Inferior parietal cortex (tissue), 1 donor: ENCODE measurements around the gene NDOR1.

Source experiments
- DNase-seq: peaks from one replicate; pipeline ENCODE4 v3.0.0-alpha.2; 2016; ENCODE audit errors: extremely low spot score

The NDOR1 gene

GRCh38 chr9:137167747-137168572 is 37.5 kb upstream of the NDOR1 start:
- DNase-seq, result no peak

GRCh38 chr9:137168573-137168903 is 37.0 kb upstream of the NDOR1 start:
- DNase-seq, result no peak

GRCh38 chr9:137168904-137169856 is 36.3 kb upstream of the NDOR1 start:
- no peak for DNase-seq

GRCh38 chr9:137169896-137170358 is 35.6 kb upstream of the NDOR1 start, which contains the start of gene LRRC26:
TSS of gene LRRC26 (minus strand) at chr9:137170051. CDS start at chr9:137169943, 108 bp downstream.
- no peak for DNase-seq

- DNase-seq, result no peak
These were observed 34.9 kb upstream of the NDOR1 start for GRCh38 chr9:137170486-137171148.

GRCh38 chr9:137171149-137171900 is 34.2 kb upstream of the NDOR1 start:
- no peak for DNase-seq

GRCh38 chr9:137172901-137173795 is 32.4 kb upstream of the NDOR1 start:
- no peak for DNase-seq

GRCh38 chr9:137173796-137174664 is 31.5 kb upstream of the NDOR1 start:
- DNase-seq, result no peak

GRCh38 chr9:137174722-137175293 is 30.7 kb upstream of the NDOR1 start:
- no peak for DNase-seq

GRCh38 chr9:137175345-137175961 is 30.0 kb upstream of the NDOR1 start:
- no peak for DNase-seq

GRCh38 chr9:137176302-137177182 is 29.0 kb upstream of the NDOR1 start:
- no peak for DNase-seq

- no peak for DNase-seq
These were observed 27.1 kb upstream of the NDOR1 start for GRCh38 chr9:137178201-137178938.

GRCh38 chr9:137178939-137179630 is 26.4 kb upstream of the NDOR1 start:
- no peak for DNase-seq

GRCh38 chr9:137179761-137180160 is 25.7 kb upstream of the NDOR1 start:
- DNase-seq, result no peak

- no peak for DNase-seq
These were observed 25.0 kb upstream of the NDOR1 start for GRCh38 chr9:137180491-137180890.

GRCh38 chr9:137181680-137182079 is 23.8 kb upstream of the NDOR1 start:
- no peak for DNase-seq
